NCI-H2029 treated with DMSO at 0.1 percent for 48 hours (cell line): Measurements from ENCODE around the gene GSTA2.
"Not testable (repeated sequence)": the region's sequence is repeated elsewhere in the genome, so short reads cannot be mapped to it uniquely, and the experiment has no call there.

ENCODE experiments used
- DNase-seq: peaks from one replicate; lab custom pipeline; 2025; lab: John Stamatoyannopoulos, UW

Gene GSTA2

DNA sequence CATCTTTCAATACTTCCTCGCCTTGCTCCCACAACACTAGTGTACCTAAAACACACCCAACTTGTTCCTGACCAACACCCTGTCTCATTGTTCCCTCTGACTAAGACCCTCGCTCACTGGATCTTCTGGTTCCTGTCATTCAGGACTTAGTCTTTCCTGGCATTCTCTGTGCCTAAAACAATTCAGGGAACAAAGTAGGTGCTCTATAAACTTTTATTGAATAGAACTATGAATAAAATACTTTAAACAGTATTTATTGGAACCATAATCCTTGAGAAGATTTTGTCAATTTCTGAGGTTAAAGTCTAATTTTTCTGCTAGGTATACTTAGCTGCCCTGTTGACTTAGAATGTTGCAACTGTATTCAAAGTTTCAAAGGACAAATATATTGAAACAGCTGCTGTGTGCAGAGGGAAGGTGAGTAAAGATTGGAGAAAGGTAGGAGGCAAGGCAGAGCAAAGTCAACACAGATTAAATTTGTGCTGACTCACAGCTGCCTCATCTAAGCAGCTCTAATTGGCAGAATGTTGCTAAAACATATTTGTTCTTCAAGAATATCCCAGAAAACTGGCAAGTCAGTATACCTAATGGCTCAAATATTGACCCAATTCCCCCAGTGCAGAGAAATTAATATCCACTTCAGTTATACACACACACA lies 37.6 kb downstream of the GSTA2 start:
- DNase-seq, result peak; percentile 8

DNA sequence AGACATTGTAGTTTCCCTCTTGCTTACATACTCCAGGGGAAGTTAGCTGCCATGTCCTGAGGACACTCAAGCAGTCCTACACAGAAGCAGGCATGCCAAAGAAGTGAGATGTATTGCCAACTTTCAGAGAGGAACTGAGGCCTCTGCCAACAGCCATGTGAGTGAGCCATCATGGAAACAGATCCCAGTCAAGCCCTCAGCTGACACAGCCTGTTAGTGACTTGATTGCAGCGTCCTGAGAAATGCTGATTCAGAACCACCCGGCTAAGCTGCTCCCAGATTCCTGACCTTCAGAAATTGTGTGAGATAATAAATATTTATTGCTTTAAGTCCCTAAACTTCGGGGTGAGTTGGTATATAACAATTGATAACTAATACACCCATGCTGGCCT lies 38.1 kb downstream of the GSTA2 start:
- DNase-seq, result no peak

DNA sequence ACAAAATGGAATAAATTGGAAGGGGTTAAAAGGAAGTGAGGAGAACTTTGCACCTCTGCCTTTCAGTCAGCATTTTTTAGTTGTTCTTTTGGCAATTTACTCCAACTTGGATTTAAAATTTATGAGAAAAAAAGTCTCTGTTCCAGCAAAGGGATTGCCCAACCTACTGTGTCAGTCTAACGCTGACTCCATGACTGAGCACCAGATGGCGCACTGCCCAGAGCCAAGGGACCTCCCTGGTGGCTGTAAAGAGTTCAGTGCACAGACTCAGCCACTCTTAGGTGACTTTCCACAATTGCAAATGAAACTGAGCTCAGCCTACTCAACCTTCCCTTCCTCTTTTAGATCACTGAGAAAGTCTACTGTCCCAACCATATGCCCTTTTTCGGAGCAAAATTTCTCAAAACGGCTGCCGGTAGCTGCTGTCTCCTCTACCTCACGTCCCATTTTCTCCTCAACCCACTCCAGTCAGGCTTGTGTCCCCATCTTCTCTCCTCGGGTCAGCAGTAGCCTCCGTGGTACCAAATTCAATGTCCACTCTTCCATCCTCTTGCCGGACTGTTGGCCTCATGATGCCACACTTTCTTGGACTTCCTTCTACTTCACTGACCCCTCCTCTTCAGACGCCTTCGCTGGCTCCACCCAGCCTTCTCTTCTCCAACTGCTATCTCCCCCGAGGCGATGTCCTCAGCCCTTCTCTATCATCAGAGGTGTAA lies 38.7 kb downstream of the GSTA2 start:
- peak; percentile 28 for DNase-seq

DNA sequence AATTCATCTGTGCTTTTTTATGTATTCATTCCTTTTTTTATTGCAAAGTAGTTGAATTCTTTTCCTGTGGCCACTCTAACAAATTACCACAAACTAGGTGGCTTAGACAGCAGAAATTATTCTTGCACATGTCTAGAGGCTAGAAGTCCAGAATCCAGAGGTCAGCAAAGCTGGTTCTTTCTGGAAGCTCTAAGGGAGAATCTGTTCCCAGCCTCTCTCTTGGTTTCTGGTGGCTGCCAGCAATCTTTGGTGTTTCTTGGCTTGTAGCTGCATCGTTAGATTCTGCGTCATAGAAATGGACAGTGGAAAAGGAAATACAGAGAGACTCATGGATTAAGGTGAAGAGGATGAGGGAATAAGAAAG lies 39.3 kb downstream of the GSTA2 start:
- no peak for DNase-seq

DNA sequence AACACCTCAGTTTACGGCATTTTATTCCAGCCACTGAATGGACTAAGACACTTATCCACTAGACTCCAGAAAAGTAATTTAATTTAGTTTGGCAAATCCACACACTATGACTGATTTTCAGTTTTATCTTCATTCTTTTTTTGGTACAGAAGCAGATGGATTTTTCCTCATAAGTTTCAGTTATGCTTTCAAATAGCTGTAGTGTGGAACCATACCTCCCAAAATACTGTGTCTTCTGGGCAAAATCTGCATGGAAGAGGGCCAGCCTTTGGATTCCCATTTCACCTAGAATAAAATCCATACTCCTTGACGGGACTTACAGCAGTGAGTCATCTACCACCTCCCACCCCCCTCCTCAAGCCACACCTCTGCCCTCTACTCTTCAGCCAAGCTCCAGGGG lies 43.0 kb downstream of the GSTA2 start:
- DNase-seq, result no peak

DNA sequence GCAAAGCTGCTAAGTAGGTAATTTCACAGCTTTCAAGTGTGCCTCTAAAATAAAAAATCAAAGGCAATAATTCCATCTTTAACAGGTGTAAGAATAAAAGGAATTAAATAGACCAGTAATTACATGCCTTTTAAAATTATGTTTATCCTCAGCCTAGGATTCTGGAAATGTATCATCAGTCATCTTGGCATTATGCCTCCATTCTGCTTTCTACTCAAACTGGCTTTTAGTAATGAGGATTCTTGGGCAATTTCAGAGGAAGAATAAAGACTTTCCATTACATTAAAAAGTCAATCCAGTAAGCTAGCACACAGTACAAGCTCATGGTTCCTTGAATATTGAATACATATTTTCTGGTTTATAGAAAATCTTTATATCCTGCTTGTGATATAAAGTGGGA lies 44.7 kb downstream of the GSTA2 start:
- no peak for DNase-seq

DNA sequence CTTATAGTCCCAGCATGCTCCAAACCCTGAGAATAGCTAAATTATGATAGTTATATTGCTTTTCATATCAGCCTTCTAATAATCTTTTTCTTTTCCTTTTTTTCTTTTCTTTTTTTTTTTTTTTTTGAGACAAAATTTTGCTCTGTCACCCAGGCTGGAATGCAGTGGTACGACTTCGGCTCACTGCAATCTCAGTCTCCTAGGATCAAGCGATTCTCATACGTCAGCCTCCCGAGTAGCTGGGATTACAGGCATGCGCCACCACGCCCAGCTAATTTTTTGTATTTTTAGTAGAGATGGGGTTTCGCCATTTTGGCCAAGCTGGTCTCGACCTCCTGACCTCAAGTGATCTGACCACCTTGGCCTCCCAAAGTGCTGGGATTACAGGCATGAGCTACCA lies 48.5 kb downstream of the GSTA2 start:
- not testable (repeated sequence) for DNase-seq

DNA sequence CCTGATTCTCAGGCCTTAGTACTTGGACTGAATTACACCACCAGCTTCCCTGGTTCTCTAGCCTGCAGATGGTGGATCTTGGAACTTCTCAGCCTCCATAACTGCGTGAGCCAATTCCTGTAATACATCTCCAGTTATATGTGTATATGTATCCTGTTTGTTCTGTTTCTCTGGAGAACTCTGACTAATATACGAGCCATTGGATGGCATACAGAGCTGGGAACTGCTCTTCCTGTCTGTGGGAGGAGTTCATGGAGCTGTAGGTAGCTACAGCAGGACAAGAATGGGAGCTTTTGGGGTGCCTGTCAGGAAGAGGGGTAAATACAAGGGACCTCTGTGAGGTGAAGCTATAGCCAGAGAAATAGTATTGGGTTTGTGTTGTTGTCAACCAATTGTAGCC lies 51.1 kb downstream of the GSTA2 start:
- DNase-seq, result no peak

DNA sequence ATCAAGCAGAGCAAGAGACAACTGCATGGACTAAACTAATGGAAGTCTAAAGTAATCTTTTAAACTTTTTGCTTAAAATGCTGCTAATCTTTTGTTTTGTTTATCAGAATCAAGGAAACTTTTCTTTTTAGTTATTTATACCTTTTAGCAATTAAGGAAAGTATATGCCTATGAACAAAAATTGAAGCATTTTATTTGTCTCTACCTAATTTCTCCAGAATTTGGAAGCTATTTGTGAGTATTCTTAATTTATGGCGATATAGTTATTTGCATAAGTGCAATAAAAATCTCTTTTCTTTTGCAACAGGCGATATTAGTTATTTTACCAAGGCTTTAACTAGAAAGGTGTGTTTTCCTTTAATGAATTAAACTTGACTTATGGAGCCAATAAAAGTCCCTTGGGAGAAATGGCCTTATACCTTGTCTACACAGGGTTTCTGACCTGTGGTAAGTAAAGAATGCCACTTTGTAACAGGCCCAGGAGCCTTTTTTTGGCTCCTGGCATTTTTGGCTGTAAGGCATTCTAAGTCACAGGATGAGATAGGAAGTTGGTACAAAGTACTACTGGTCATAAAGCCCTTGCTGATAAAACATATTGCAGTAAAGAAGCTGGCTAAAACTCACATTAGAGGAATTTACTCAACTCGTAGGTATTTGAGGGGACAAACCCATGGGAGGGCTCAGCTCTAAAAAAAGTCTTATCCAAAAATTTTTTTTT lies 55.2 kb downstream of the GSTA2 start:
- no peak for DNase-seq

DNA sequence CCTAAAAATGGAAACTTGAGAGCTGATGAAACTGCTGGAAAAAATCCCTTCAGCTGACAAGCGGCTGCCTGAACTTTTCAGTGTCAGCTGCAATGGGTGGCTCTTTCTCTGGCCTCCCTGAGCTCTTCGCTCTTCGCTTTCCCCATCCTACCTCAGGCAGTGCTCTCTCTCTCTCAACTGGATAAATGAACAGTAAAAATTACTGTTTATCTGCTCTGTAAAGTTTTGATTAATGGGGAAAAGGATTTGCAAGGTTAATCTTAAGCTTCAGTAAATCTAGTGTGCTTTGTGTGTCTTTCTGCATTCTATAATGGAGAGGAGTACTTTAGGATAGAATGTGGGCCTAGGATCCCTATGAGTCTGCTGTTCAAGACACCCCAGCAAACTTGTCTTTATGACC lies 57.3 kb downstream of the GSTA2 start:
- DNase-seq, result no peak

DNA sequence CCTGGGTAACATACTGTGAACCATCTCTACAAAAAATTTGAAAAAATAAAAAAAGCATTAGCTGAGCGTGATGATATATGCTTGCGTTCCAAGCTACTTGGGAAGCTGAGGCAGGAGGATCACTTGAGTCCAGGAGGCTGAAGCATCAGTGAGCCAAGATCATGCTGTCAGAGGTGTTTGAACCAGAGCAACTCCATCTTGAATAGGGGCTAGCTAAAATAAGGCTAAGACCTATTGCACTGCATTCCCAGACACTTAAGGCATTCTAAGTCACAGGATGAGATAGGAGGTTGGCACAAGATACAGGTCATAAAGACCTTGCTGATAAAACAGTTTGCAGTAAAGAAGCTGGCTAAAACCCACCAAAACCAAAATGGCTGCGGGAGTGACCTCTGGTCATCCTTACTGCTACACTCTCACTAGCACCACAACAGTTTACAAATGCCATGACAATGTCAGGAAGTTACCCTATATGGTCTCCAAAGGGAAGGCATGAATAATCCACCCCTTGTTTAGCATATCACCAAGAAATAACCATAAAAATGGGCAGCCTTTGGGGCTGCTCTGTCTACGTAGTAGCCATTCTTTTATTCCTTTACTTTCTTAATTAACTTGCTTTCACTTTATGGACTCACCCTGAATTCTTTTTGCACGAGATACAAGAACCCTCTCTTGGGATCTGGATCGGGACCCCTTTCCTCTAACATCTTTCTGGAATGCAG lies 58.3 kb downstream of the GSTA2 start:
- DNase-seq, result not testable (repeated sequence)

DNA sequence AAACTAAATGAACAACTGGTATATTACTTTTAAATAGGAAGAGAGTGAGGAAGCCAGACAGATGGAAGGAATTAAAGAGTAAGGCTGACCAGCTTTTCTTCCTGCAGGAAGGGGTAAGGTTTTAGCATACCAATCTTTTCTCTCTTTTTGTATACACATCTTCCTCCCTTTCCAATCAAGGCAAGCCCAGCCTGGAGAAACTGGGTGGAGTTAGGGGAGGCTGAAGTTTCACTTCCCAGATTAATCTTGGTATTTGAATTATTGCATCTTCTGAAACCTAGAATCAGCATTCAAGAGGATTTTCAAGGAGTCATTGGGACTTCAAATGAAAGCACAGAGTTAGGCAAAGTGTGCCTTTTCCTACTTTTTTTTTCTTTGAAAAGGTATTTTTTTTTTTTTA lies 59.2 kb downstream of the GSTA2 start:
- DNase-seq, result no peak
